IMR-90 (cell line): Measurements from ENCODE around the gene SLC25A21. TPM values are rescaled to one million over a fixed set of nuclear protein-coding genes. Genes with fewer than 3 reads are reported as not detected.

Experiments
- ATAC-seq: fragments of 200-7000 bp; cut with Tn5 transposase; 2 replicates; pipeline ENCODE4 v1.9.1; 2020; ENCODE audit warnings: low read depth, mild to moderate bottlenecking, moderate library complexity
- BruUV-seq: library from RNA; stranded (reverse); fragments of 400-500 nt; replicated peaks from 2 replicates; lab custom pipeline; 2021; lab: Mats Ljungman, UMichigan
- CTCF ChIA-PET: fragments of 300-600 bp; formaldehyde crosslinking; extraction: SDS; loops from one replicate; lab custom pipeline; 2021; ENCODE audit warnings: antibody characterized with exemption; lab: Yijun Ruan, JAX
- POLR2A ChIA-PET: fragments of 300-600 bp; sonication (Branson Sonifier 250); formaldehyde crosslinking; loops from one replicate; lab custom pipeline; 2022; ENCODE audit warnings: antibody characterized with exemption; ENCODE audit not compliant: unreplicated experiment; lab: Charles Lee
- DNase-seq: peaks from one replicate; pipeline ENCODE4 v3.0.0; 2013
- H2AFZ ChIP-seq: replicated peaks from 2 replicates; pipeline ENCODE3; 2013; ENCODE audit warnings: low read length, mild to moderate bottlenecking; ENCODE audit not compliant: poor library complexity
- H2AK5ac ChIP-seq: 2 replicates; pipeline ENCODE4 v1.6.1; 2013; ENCODE audit warnings: low read depth, low read length, inconsistent platforms
- H2AK9ac ChIP-seq: replicated peaks from 2 replicates; pipeline ENCODE3; 2013; ENCODE audit warnings: mild to moderate bottlenecking, low read depth, low read length, moderate library complexity; ENCODE audit not compliant: poor library complexity
- H2BK120ac ChIP-seq: 2 replicates; pipeline ENCODE4 v1.6.1; 2013; ENCODE audit warnings: low read depth, low read length, inconsistent platforms
- H2BK15ac ChIP-seq: 3 replicates; pipeline ENCODE4 v1.6.1; 2013; ENCODE audit warnings: low read depth, low read length, inconsistent platforms
- H2BK20ac ChIP-seq: 2 replicates; pipeline ENCODE4 v1.6.1; 2013; ENCODE audit warnings: low read depth, mild to moderate bottlenecking, inconsistent platforms, low read length, moderate library complexity
- H2BK5ac ChIP-seq: 2 replicates; pipeline ENCODE4 v1.6.1; 2013; ENCODE audit warnings: mild to moderate bottlenecking, low read depth, low read length, inconsistent platforms; ENCODE audit not compliant: poor library complexity, severe bottlenecking
- H3K14ac ChIP-seq: replicated peaks from 2 replicates; pipeline ENCODE4 v1.6.1; 2013; ENCODE audit warnings: low read depth, low read length, inconsistent platforms
- H3K18ac ChIP-seq: 2 replicates; pipeline ENCODE4 v1.6.1; 2013; ENCODE audit warnings: low read depth, low read length, control low read depth
- H3K23ac ChIP-seq: 2 replicates; pipeline ENCODE4 v1.6.1; 2013; ENCODE audit warnings: low read depth, low read length, inconsistent platforms
- H3K27ac ChIP-seq: 2 replicates; pipeline ENCODE4 v1.5.1; 2013; ENCODE audit warnings: mild to moderate bottlenecking, control low read depth, low read length; ENCODE audit not compliant: insufficient read depth
- H3K27me3 ChIP-seq: 2 replicates; pipeline ENCODE4 v1.6.1; 2013; ENCODE audit warnings: low read length; ENCODE audit not compliant: control insufficient read depth, insufficient read depth
- H3K36me3 ChIP-seq: 2 replicates; pipeline ENCODE4 v1.6.1; 2013; ENCODE audit warnings: low read length, mixed read lengths; ENCODE audit not compliant: control insufficient read depth, insufficient read depth
- H3K4ac ChIP-seq: 2 replicates; pipeline ENCODE4 v1.6.1; 2013; ENCODE audit warnings: low read depth, low read length, inconsistent platforms
- H3K4me1 ChIP-seq: 2 replicates; pipeline ENCODE4 v1.6.1; 2013; ENCODE audit warnings: low read length, mixed read lengths; ENCODE audit not compliant: control insufficient read depth, insufficient read depth
- H3K4me2 ChIP-seq: 2 replicates; pipeline ENCODE4 v1.6.1; 2013; ENCODE audit warnings: low read depth, mild to moderate bottlenecking, control low read depth, low read length, moderate library complexity
- H3K4me3 ChIP-seq: 2 replicates; pipeline ENCODE4 v1.5.1; 2013; ENCODE audit warnings: low read depth, mild to moderate bottlenecking, control low read depth, low read length, moderate library complexity; ENCODE audit not compliant: insufficient read depth
- H3K56ac ChIP-seq: 2 replicates; pipeline ENCODE4 v1.6.1; 2013; ENCODE audit warnings: low read length, inconsistent platforms; ENCODE audit not compliant: insufficient read depth; ENCODE audit errors: extremely low read depth
- H3K79me1 ChIP-seq, 2 experiments: 2 replicates each; pipeline ENCODE4 v1.6.1; 2013; ENCODE audit warnings: low read length in 2 of 2, inconsistent platforms in 1 of 2, low read depth in 1 of 2
- H3K9ac ChIP-seq: 2 replicates; pipeline ENCODE4 v1.6.1; 2013; ENCODE audit warnings: low read depth, low read length, control low read depth
- H3K9me1 ChIP-seq: 2 replicates; pipeline ENCODE4 v1.6.1; 2013; ENCODE audit warnings: low read length, inconsistent platforms; ENCODE audit not compliant: insufficient read depth
- H3K9me3 ChIP-seq: 2 replicates; pipeline ENCODE4 v1.6.1; 2013; ENCODE audit warnings: low read length; ENCODE audit not compliant: control insufficient read depth, insufficient read depth
- H4K20me1 ChIP-seq: 2 replicates; pipeline ENCODE4 v1.6.1; 2013; ENCODE audit warnings: low read length, inconsistent platforms; ENCODE audit not compliant: insufficient read depth
- H4K5ac ChIP-seq: 2 replicates; pipeline ENCODE4 v1.6.1; 2013; ENCODE audit warnings: mild to moderate bottlenecking, low read depth, low read length, control low read depth
- H4K8ac ChIP-seq, 2 experiments: 2 replicates each; pipeline ENCODE4 v1.6.1; 2013; ENCODE audit warnings: low read depth in 2 of 2, low read length in 2 of 2, control low read depth in 1 of 2, inconsistent platforms in 1 of 2
- H4K91ac ChIP-seq: 2 replicates; pipeline ENCODE4 v1.6.1; 2013; ENCODE audit warnings: low read depth, low read length, inconsistent platforms; ENCODE audit not compliant: insufficient read depth
- BHLHE40 ChIP-seq: fragments of 150-350 bp; IDR thresholded peaks from 2 replicates; pipeline ENCODE4 v1.6.1; 2016; ENCODE audit warnings: mild to moderate bottlenecking, low read depth, low read length
- CEBPB ChIP-seq: IDR thresholded peaks from 2 replicates; pipeline ENCODE4 v1.6.1; 2012; ENCODE audit warnings: low read depth, low read length, improper control_type of control experiment
- CHD1 ChIP-seq: IDR thresholded peaks from 2 replicates; pipeline ENCODE4 v1.6.1; 2012; ENCODE audit warnings: low read depth, low read length, improper control_type of control experiment
- MAZ ChIP-seq: IDR thresholded peaks from 2 replicates; pipeline ENCODE4 v1.6.1; 2012; ENCODE audit warnings: low read depth, mild to moderate bottlenecking, low read length, improper control_type of control experiment, moderate library complexity, borderline replicate concordance
- POLR2A ChIP-seq: IDR thresholded peaks from 2 replicates; pipeline ENCODE4 v1.6.1; 2012; ENCODE audit warnings: mild to moderate bottlenecking, low read depth, low read length
- RAD21 ChIP-seq: IDR thresholded peaks from 2 replicates; pipeline ENCODE4 v1.6.1; 2012; ENCODE audit warnings: low read length, improper control_type of control experiment
- USF2 ChIP-seq: fragments of 150-350 bp; IDR thresholded peaks from 2 replicates; pipeline ENCODE4 v1.6.1; 2017; ENCODE audit warnings: mild to moderate bottlenecking, antibody characterized with exemption, low read length, low read depth
- WGBS, 2 experiments: methylation state at CpG; one replicate each; pipeline versions ENCODE4 v1.1.5 to v1.1.7; 2013; ENCODE audit warnings: missing lambda C conversion rate in 2 of 2; ENCODE audit not compliant: insufficient read length in 1 of 2; ENCODE audit errors: extremely low coverage in 2 of 2; 5-methylcytosine and 5-hydroxymethylcytosine counted together
- dilution Hi-C: fragments of 300-500 bp; cut with HindIII; formaldehyde crosslinking; loops from one replicate; pipeline ENCODE4 v1.14.3; 2018; ENCODE audit warnings: low sequenced_read_pairs; ENCODE audit not compliant: unreplicated experiment
- in situ Hi-C: fragments of 300-500 bp; cut with MboI; formaldehyde crosslinking; loops from 3 replicates; pipeline ENCODE4 v1.14.3; 2019; ENCODE audit warnings: low sequenced_read_pairs, inconsistent platforms, mixed read lengths
- intact Hi-C: fragments of 100-400 bp; cut with micrococcal nuclease; formaldehyde crosslinking; loops from 2 replicates; pipeline ENCODE4 v1.10.0; 2022
- polyA plus RNA-seq, 3 experiments: library from polyadenylated mRNA; depleted of rRNA; stranded (reverse); fragments of >200 nt; gene quantifications; 2 replicates each; pipeline ENCODE4 v1.2.3, GENCODE V29; 2012; ENCODE audit warnings: low replicate concordance in 1 of 3
- total RNA-seq: library from RNA; depleted of rRNA; stranded (reverse); fragments of >200 nt; gene quantifications from 2 replicates; pipeline ENCODE4 v1.2.3, GENCODE V29; 2012

Gene SLC25A21
- total and polyA plus RNA-seq, 2 of the 4 experiments (the other 2 are of a cell fraction): 0.62 to 0.90 TPM

GRCh38 chr14:36682338-36682737 lies 490.1 kb downstream of the SLC25A21 start:
- H4K8ac ChIP-seq: no peak overlapping the region
- in situ Hi-C loops: no loop called here
- no peak overlapping the region for H4K5ac ChIP-seq
- BruUV-seq: no TSS peak
- no peak overlapping the region for H3K27ac ChIP-seq
- TF ChIP-seq CHD1: no peak
- no peak for TF ChIP-seq USF2
- no peak for TF ChIP-seq RAD21
- no peak for TF ChIP-seq POLR2A
- TF ChIP-seq MAZ: no peak
- no peak for TF ChIP-seq BHLHE40
- no peak for TF ChIP-seq CEBPB
- no peaks in the 10 kb centered on the region for H3K36me3 ChIP-seq
- intact Hi-C loops: no loop called here
- H3K9me1 ChIP-seq: no peaks in the 10 kb centered on the region
- no peaks in the 10 kb centered on the region for H3K27me3 ChIP-seq
- H3K9me3 ChIP-seq: no peaks in the 10 kb centered on the region
- H2AFZ ChIP-seq: no peak overlapping the region
- no peak overlapping the region for H3K14ac ChIP-seq
- H4K20me1 ChIP-seq: no peaks in the 10 kb centered on the region
- ChIA-PET CTCF (no interaction called here), POLR2A (no interaction called here)
- ATAC-seq (no peak), DNase-seq (no peak)
- H3K9ac ChIP-seq: no peak overlapping the region
- no peak overlapping the region for H3K23ac ChIP-seq
- H2AK5ac ChIP-seq: no peak overlapping the region
- dilution Hi-C loops: no loop called here
- H2BK15ac ChIP-seq: no peak overlapping the region
- no peak overlapping the region for H3K56ac ChIP-seq
- no peak overlapping the region for H2AK9ac ChIP-seq
- H3K4me1 ChIP-seq: no peaks in the 10 kb centered on the region
- no peak overlapping the region for H3K4me2 ChIP-seq
- H3K18ac ChIP-seq: no peak overlapping the region
- no peak overlapping the region for H3K4me3 ChIP-seq
- H3K79me1 ChIP-seq: no peaks in the 10 kb centered on the region
- H2BK5ac ChIP-seq: no peak overlapping the region
- no peak overlapping the region for H2BK120ac ChIP-seq
- no peak overlapping the region for H4K91ac ChIP-seq
- H3K4ac ChIP-seq: no peak overlapping the region
- WGBS, 2 experiments: no CpG with 5 or more reads among the region's 4 CpGs
- no peak overlapping the region for H2BK20ac ChIP-seq
